Transverse colon (tissue), 3 donors: Measurements from ENCODE around the gene OBSL1.

Source experiments
- CTCF ChIP-seq, 5 experiments: fragments of 200-600 bp in 3 of 5; fragments of 450-650 bp in 2 of 5; sonication (generic) in 3 of 5; IDR thresholded peaks; 1 replicate in 2 of 5; 2 replicates in 3 of 5; pipeline ENCODE4 v1.5.1; 2016 to 2017; ENCODE audit warnings: antibody characterized with exemption in 5 of 5, inconsistent platforms in 3 of 5, mild to moderate bottlenecking in 2 of 5, moderate library complexity in 1 of 5
- EP300 ChIP-seq: sonication (generic); formaldehyde crosslinking; IDR thresholded peaks from one replicate; pipeline ENCODE4 v1.6.1; 2017; ENCODE audit warnings: antibody characterized with exemption, low read depth
- POLR2A ChIP-seq: fragments of 450-650 bp; IDR thresholded peaks from one replicate; pipeline ENCODE4 v1.6.1; 2016; ENCODE audit warnings: antibody characterized with exemption, mild to moderate bottlenecking, moderate library complexity

- TF ChIP-seq CTCF (IDR thresholded peaks at IDR 0.05) (no peak), POLR2A (no peak), EP300 (no peak)
These were observed 31.2 kb downstream of the OBSL1 start for GRCh38 chr2:219539926-219540678.
